HG03097 (cell line): ENCODE measurements around the gene SSH3.
"Not testable (repeated sequence)": the region's sequence is repeated elsewhere in the genome, so short reads cannot be mapped to it uniquely, and the experiment has no call there.

Experiments used
- ATAC-seq: cut with Tn5 transposase; IDR thresholded peaks from one replicate; pipeline ENCODE4 v1.9.1; 2021; ENCODE audit not compliant: unreplicated experiment, low FRiP score

SSH3 gene

GRCh38 chr11:67303132-67303834, at the start of gene SSH3:
Gene SSH3, plus strand, starts transcription at chr11:67303530. Its CDS starts 96 bp downstream, at chr11:67303626.
- no peak for ATAC-seq

- ATAC-seq, result no peak
Observed at GRCh38 chr11:67253872-67254624, 49.3 kb upstream of the SSH3 start.

GRCh38 chr11:67254798-67255197, 48.5 kb upstream of the SSH3 start:
- no peak for ATAC-seq

GRCh38 chr11:67255353-67255752, 48.0 kb upstream of the SSH3 start:
- no peak for ATAC-seq

GRCh38 chr11:67255864-67256263, 47.5 kb upstream of the SSH3 start:
- no peak for ATAC-seq

GRCh38 chr11:67256477-67257135, 46.7 kb upstream of the SSH3 start:
- ATAC-seq, result no peak

GRCh38 chr11:67260406-67260805, 42.9 kb upstream of the SSH3 start:
- ATAC-seq, result no peak

- ATAC-seq, result not testable (repeated sequence)
Observed at GRCh38 chr11:67260885-67261639, 42.3 kb upstream of the SSH3 start.

GRCh38 chr11:67261640-67261945, 41.7 kb upstream of the SSH3 start:
- ATAC-seq, result no peak

GRCh38 chr11:67261946-67262681, 41.2 kb upstream of the SSH3 start:
- no peak for ATAC-seq

- peak; percentile 37 for ATAC-seq
Observed at GRCh38 chr11:67262731-67263675, 40.3 kb upstream of the SSH3 start.

- ATAC-seq, result no peak
Observed at GRCh38 chr11:67264260-67264659, 39.1 kb upstream of the SSH3 start.

- ATAC-seq, result no peak
Observed at GRCh38 chr11:67264877-67265632, 38.3 kb upstream of the SSH3 start.

GRCh38 chr11:67265633-67266448, 37.5 kb upstream of the SSH3 start:
- no peak for ATAC-seq

- ATAC-seq, result no peak
Observed at GRCh38 chr11:67266449-67267187, 36.7 kb upstream of the SSH3 start, which contains the start of gene GRK2. Gene GRK2, plus strand, starts transcription at chr11:67266473. Its CDS starts 227 bp downstream, at chr11:67266700.

GRCh38 chr11:67267188-67268080, 35.9 kb upstream of the SSH3 start:
- no peak for ATAC-seq
